Measurements from ENCODE around the gene SNX32. TPM values are rescaled to one million over a fixed set of nuclear protein-coding genes. Genes with fewer than 3 reads are reported as not detected.

The SNX32 gene
- total RNA-seq, 3 donors from 2014 or later (not counting 1 experiment from before 2014, with no cell fraction given), result 0.31 to 2.0 (median 0.54) TPM

- ATAC-seq, result peak; percentile 45 to 55 (median 48)
- H3K27me3 Mint-ChIP-seq (ENCODE audit: low read depth in 2 of 2), result no peaks in the 10 kb centered on the region
- Histone ChIP-seq H3K36me3 (ENCODE audit: control insufficient read depth, insufficient read depth, low read length) (peaks cover 31% of the 10 kb centered on the region), H3K4me1 (ENCODE audit: control insufficient read depth, insufficient read depth, low read length) (peaks cover 82% of the 10 kb centered on the region), H3K27ac (ENCODE audit: low read length) (peak overlapping the region; percentile 82), H3K9me3 (ENCODE audit: control insufficient read depth, insufficient read depth, low read length) (no peaks in the 10 kb centered on the region), H3K4me3 (ENCODE audit: low read length) (peak overlapping the region; percentile 81), H3K27me3 (ENCODE audit: control insufficient read depth, insufficient read depth, low read length) (no peaks in the 10 kb centered on the region)
- 20% methylated on average over 7 of the region's 7 CpGs for WGBS (ENCODE audit: insufficient coverage)
- no peaks in the 10 kb centered on the region for H3K9me3 Mint-ChIP-seq
- TF ChIP-seq CTCF (IDR thresholded peaks at IDR 0.05), result no peak
- peak overlapping the region; percentile 85 to 95 for H3K27ac Mint-ChIP-seq
- peak overlapping the region; percentile 90 for H3K4me3 Mint-ChIP-seq
- H3K36me3 Mint-ChIP-seq, result no peaks in the 10 kb centered on the region
- H3K4me1 Mint-ChIP-seq, result peaks cover 42 to 70% of the 10 kb centered on the region in 2 donors
- intact Hi-C loops (cut with micrococcal nuclease), result no loop called here
- DNase-seq, result peak in 1 of 2 donors; percentile 48
These were observed 47.2 kb downstream of the SNX32 start for GRCh38 chr11:65880844-65881421.

- no peaks in the 10 kb centered on the region for H3K9me3 ChIP-seq (ENCODE audit: control insufficient read depth, insufficient read depth, low read length)
- no peaks in the 10 kb centered on the region for H3K36me3 Mint-ChIP-seq
- ATAC-seq (no peak), DNase-seq (no peak)
- peaks cover 77% of the 10 kb centered on the region for H3K4me1 ChIP-seq (ENCODE audit: control insufficient read depth, insufficient read depth, low read length)
- H3K27me3 Mint-ChIP-seq (ENCODE audit: low read depth in 2 of 2), result no peaks in the 10 kb centered on the region
- peak overlapping the region; percentile 85 to 95 for H3K27ac Mint-ChIP-seq
- H3K4me1 Mint-ChIP-seq, result peaks cover 49 to 76% of the 10 kb centered on the region in 2 donors
- peak overlapping the region; percentile 82 for H3K27ac ChIP-seq (ENCODE audit: low read length)
- intact Hi-C loops (cut with micrococcal nuclease), result no loop called here
- TF ChIP-seq CTCF (IDR thresholded peaks at IDR 0.05), result no peak
- H3K4me3 Mint-ChIP-seq, result peak overlapping the region; percentile 90
- 89% methylated on average over 30 of the region's 30 CpGs for WGBS (ENCODE audit: insufficient coverage)
- H3K27me3 ChIP-seq (ENCODE audit: control insufficient read depth, insufficient read depth, low read length), result no peaks in the 10 kb centered on the region
- H3K9me3 Mint-ChIP-seq, result no peaks in the 10 kb centered on the region
- peaks cover 34% of the 10 kb centered on the region for H3K36me3 ChIP-seq (ENCODE audit: control insufficient read depth, insufficient read depth, low read length)
- no peak overlapping the region for H3K4me3 ChIP-seq (ENCODE audit: low read length)
These were observed 48.6 kb downstream of the SNX32 start for GRCh38 chr11:65882120-65883057.

- Histone ChIP-seq H3K27ac (ENCODE audit: low read length) (no peak overlapping the region), H3K27me3 (ENCODE audit: control insufficient read depth, insufficient read depth, low read length) (no peaks in the 10 kb centered on the region), H3K9me3 (ENCODE audit: control insufficient read depth, insufficient read depth, low read length) (no peaks in the 10 kb centered on the region), H3K4me3 (ENCODE audit: low read length) (no peak overlapping the region), H3K36me3 (ENCODE audit: control insufficient read depth, insufficient read depth, low read length) (peaks cover 34% of the 10 kb centered on the region), H3K4me1 (ENCODE audit: control insufficient read depth, insufficient read depth, low read length) (peaks cover 78% of the 10 kb centered on the region)
- Mint-ChIP-seq H3K9me3 (no peaks in the 10 kb centered on the region), H3K4me1 (peaks cover 55 to 79% of the 10 kb centered on the region in 2 donors), H3K27ac (peak overlapping the region; percentile 83 to 84), H3K4me3 (peak overlapping the region; percentile 6), H3K27me3 (ENCODE audit: low read depth in 2 of 2) (no peaks in the 10 kb centered on the region), H3K36me3 (no peaks in the 10 kb centered on the region)
- 90% methylated on average over 10 of the region's 13 CpGs for WGBS (ENCODE audit: insufficient coverage)
- TF ChIP-seq CTCF (IDR thresholded peaks at IDR 0.05), result no peak
- intact Hi-C loops (cut with micrococcal nuclease), result no loop called here
- DNase-seq (no peak), ATAC-seq (no peak)
These were observed 49.4 kb downstream of the SNX32 start for GRCh38 chr11:65883058-65883761.

Measured in natural killer cell (primary cell).